ENCODE results near the gene ILK.

ILK gene

GRCh38 chr11:6607190-6607795 is 3.7 kb downstream of the ILK start:
- DNase-seq: peak; percentile 0

GRCh38 chr11:6608011-6608410 is 4.4 kb downstream of the ILK start:
- DNase-seq: peak; percentile 1

GRCh38 chr11:6608726-6609501 is 5.3 kb downstream of the ILK start:
- peak; percentile 1 for DNase-seq

- peak; percentile 0 for DNase-seq
Measured at GRCh38 chr11:6609502-6610015, 6.0 kb downstream of the ILK start.

GRCh38 chr11:6610591-6610990 is 7.0 kb downstream of the ILK start:
- DNase-seq: peak; percentile 1

GRCh38 chr11:6611092-6611962 is 7.8 kb downstream of the ILK start:
- DNase-seq: peak; percentile 24

- no peak for DNase-seq
Measured at GRCh38 chr11:6611963-6612212, 8.3 kb downstream of the ILK start.

GRCh38 chr11:6612213-6613041 is 8.9 kb downstream of the ILK start, which contains the start of gene TAF10:
TSS of gene TAF10 (minus strand) at chr11:6612216. CDS start at chr11:6612189, 27 bp downstream.
- peak; percentile 93 for DNase-seq

- no peak for DNase-seq
Measured at GRCh38 chr11:6613496-6613895, 9.9 kb downstream of the ILK start.

- DNase-seq: no peak
Measured at GRCh38 chr11:6614446-6614845, 10.9 kb downstream of the ILK start.

GRCh38 chr11:6615046-6615445 is 11.5 kb downstream of the ILK start:
- no peak for DNase-seq

- DNase-seq: no peak
Measured at GRCh38 chr11:6615882-6616585, 12.5 kb downstream of the ILK start.

GRCh38 chr11:6616596-6617250 is 13.1 kb downstream of the ILK start:
- DNase-seq: no peak

- no peak for DNase-seq
Measured at GRCh38 chr11:6617315-6617781, 13.8 kb downstream of the ILK start.

- peak; percentile 70 for DNase-seq
Measured at GRCh38 chr11:6618117-6619003, 14.8 kb downstream of the ILK start.

GRCh38 chr11:6619004-6619745 is 15.6 kb downstream of the ILK start, which contains the start of gene TPP1:
TSS of gene TPP1 (minus strand) at chr11:6619422. CDS start at chr11:6619400, 22 bp downstream.
- DNase-seq: peak; percentile 91

- DNase-seq: no peak
Measured at GRCh38 chr11:6620636-6621035, 17.1 kb downstream of the ILK start.

GRCh38 chr11:6621711-6622211 is 18.2 kb downstream of the ILK start:
- DNase-seq: no peak
